HG03045 (cell line): ENCODE data around the gene MGLL.

Experiments used
- ATAC-seq: cut with Tn5 transposase; IDR thresholded peaks from one replicate; pipeline ENCODE4 v1.9.1; 2021; ENCODE audit warnings: mild to moderate bottlenecking, moderate library complexity; ENCODE audit not compliant: unreplicated experiment

MGLL gene

GRCh38 chr3:127775398-127776109, 46.8 kb downstream of the MGLL start:
- no peak for ATAC-seq

- ATAC-seq = no peak
Observed at GRCh38 chr3:127774647-127775046, 47.7 kb downstream of the MGLL start.

- ATAC-seq = no peak
Observed at GRCh38 chr3:127773752-127774395, 48.4 kb downstream of the MGLL start.

GRCh38 chr3:127772827-127773751, 49.2 kb downstream of the MGLL start:
- ATAC-seq = no peak

- no peak for ATAC-seq
Observed at GRCh38 chr3:127772273-127772672, 50.0 kb downstream of the MGLL start.

- ATAC-seq = no peak
Observed at GRCh38 chr3:127771746-127772145, 50.6 kb downstream of the MGLL start.

- ATAC-seq = no peak
Observed at GRCh38 chr3:127770671-127771355, 51.5 kb downstream of the MGLL start.

- ATAC-seq = no peak
Observed at GRCh38 chr3:127769284-127770081, 52.8 kb downstream of the MGLL start.

- no peak for ATAC-seq
Observed at GRCh38 chr3:127768346-127769008, 53.8 kb downstream of the MGLL start.

- no peak for ATAC-seq
Observed at GRCh38 chr3:127767126-127767525, 55.2 kb downstream of the MGLL start.

- ATAC-seq = no peak
Observed at GRCh38 chr3:127765735-127766134, 56.6 kb downstream of the MGLL start.

GRCh38 chr3:127764841-127765362, 57.4 kb downstream of the MGLL start:
- ATAC-seq = peak; percentile 32

- ATAC-seq = no peak
Observed at GRCh38 chr3:127764301-127764700, 58.0 kb downstream of the MGLL start.

- no peak for ATAC-seq
Observed at GRCh38 chr3:127763816-127764215, 58.5 kb downstream of the MGLL start.

GRCh38 chr3:127763337-127763736, 59.0 kb downstream of the MGLL start:
- no peak for ATAC-seq

- ATAC-seq = no peak
Observed at GRCh38 chr3:127762787-127763105, 59.6 kb downstream of the MGLL start.

GRCh38 chr3:127762077-127762786, 60.1 kb downstream of the MGLL start:
- peak; percentile 46 for ATAC-seq

- no peak for ATAC-seq
Observed at GRCh38 chr3:127761441-127761801, 60.9 kb downstream of the MGLL start.
